GM19240 (cell line): ENCODE measurements around the gene RNF14.
"Not testable (repeated sequence)": the region's sequence is repeated elsewhere in the genome, so short reads cannot be mapped to it uniquely, and the experiment has no call there.

Experiments used
- DNase-seq: peaks from one replicate; pipeline ENCODE4 v3.0.0; 2011; ENCODE audit warnings: low spot score; ENCODE audit not compliant: insufficient read length

Gene RNF14

DNA sequence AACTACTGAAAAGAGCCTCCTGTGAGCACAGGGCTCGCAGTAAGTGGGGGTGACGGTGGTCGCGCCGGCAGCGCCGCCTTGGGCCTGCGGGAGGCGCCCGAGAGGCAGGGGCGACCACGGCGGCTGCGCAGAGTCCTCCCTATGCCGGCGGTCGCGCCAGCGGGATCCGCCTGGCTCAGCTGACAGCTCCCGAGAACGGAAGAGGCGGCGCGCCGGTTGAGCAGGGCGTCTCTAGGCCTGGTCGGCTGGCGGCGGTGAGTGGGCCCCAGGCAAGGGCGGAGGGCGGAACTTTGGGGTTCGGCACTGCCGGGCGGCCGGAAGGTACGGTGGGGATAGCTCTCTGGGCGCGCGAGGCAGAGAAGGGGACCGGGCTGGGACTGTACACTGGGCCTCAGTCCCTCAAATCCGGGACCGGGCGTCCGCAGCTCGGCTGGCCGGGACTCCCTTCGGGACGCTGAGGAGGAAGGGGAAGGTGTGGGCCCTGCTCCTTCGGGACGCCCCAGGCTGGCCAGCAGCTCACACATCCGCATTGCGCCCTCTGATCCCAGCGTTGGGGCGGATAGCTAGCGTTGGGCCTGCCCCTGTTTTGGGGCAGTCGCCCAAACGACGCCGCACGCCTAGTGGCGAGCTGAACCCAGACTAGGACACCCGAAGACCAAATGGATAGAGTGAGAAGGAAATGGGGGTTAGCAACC is at the start of gene RNF14:
TSS of gene RNF14 (plus strand) at position 192 of the 695 bp plus-strand sequence. CDS start 4,484 bp downstream, outside the sequence.
- DNase-seq: peak; percentile 77

GRCh38 chr5:141919218-141920119 is 49.4 kb upstream of the RNF14 start:
- DNase-seq: no peak

DNA sequence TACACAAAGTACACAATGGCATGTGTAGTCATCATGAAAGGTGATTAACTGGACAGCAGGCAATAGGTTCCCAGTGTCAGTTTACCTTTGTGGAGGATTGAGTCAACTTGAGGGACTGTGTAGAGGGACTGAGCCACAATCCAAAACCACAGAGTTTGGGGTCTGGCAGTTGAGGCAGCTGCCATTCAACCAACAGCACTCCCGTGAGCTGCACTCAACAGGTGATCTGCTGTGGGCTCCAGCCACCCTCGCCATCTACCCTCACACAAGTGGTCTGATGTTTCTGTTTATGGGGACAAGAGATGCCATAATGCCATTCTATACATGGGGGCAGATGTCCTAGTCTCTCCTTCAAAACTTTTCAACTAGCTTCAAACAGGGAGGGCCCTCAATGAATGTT is 48.1 kb upstream of the RNF14 start:
- DNase-seq: no peak

- DNase-seq: not testable (repeated sequence)
Observed at GRCh38 chr5:141922827-141923447, 46.0 kb upstream of the RNF14 start.

- DNase-seq: peak; percentile 89
Observed at GRCh38 chr5:141923448-141924313, 45.2 kb upstream of the RNF14 start, which contains the start of gene DELE1. Gene DELE1 (plus strand): TSS chr5:141923871. CDS start chr5:141923942, 71 bp downstream.

DNA sequence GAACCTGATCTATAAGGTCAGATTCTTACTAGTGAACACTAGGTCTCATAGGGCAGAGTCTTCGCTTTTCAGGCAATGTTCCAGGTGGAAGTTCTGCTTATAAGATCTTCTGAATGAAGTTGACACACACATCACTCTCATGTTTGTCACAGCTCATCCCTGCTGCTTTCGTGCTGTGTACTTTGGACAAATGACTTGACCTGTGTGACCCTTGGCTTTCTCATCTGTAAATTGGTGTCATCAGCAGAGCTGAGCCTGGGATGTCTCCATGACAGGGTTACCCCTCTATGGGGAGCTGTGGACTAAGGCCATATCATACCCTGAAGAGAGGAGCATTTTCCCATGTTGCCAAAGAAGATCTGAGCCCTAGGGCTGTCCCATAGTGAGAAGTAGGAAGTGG is 42.5 kb upstream of the RNF14 start:
- DNase-seq: no peak

GRCh38 chr5:141928051-141928450 is 40.9 kb upstream of the RNF14 start:
- no peak for DNase-seq

DNA sequence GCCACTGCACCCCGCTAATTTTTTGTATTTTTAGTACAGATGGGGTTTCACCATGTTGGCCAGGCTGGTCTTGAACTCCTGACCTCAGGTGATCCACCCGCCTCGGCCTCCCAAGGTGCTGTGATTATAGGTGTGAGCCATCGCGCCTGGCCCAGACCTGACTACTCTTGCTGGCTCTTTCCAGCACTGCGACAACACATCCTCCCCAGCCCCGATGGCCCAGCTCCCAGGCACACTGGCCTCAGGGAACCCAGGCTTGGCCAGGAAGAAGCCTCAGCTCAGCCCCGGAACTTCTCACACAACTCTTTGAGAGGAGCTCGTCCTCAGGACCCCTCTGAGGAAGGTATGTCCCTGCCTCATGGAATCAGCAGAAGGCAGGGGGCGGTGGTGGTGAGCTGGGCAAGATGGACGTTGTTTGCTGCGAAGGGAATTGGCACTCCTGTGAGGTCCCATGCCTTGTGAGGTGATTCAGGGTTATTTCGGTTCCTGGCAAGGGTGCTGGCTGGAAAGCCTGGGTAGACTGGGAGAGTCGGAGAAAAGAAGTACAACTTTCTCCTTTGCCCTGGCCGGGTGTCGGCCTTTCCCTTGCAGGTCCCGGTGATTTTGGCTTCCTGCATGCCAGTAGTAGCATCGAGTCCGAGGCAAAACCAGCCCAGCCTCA is 39.4 kb upstream of the RNF14 start:
- no peak for DNase-seq

- DNase-seq: no peak
Observed at GRCh38 chr5:141931694-141932093, 37.2 kb upstream of the RNF14 start.

GRCh38 chr5:141933151-141933550 is 35.8 kb upstream of the RNF14 start:
- DNase-seq: no peak

- DNase-seq: no peak
Observed at GRCh38 chr5:141934099-141934844, 34.6 kb upstream of the RNF14 start.

- no peak for DNase-seq
Observed at GRCh38 chr5:141935538-141935937, 33.4 kb upstream of the RNF14 start.

DNA sequence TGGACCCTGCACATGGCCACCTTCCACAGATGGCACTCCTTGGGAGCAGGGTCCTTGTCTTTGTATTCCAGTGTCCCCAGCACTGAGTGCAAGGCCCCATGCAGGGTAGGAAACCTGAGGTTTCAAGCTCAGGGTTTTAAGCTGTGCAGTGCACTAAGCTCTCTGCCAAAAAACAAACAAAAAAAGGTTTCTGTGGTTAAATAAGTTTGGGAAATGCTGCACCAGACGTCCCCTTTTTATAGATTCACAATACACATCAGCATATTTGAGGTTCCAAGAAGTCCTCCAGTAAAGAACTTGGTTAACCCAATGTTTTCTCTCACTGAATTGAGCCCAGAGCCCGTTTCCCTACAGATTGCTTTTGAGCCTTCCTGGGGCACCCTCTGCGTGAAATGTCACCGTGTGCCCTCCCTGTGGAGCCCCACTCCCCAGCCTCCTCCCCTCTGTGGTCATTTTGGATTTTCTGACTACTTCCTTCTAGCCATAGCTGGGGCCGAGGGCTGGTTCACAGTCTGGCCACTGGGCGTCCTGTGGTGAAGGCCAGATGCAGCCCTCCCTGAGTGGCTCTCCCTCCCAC is 28.1 kb upstream of the RNF14 start:
- no peak for DNase-seq

GRCh38 chr5:141941307-141941706 is 27.6 kb upstream of the RNF14 start:
- no peak for DNase-seq

GRCh38 chr5:141941779-141942178 is 27.1 kb upstream of the RNF14 start:
- no peak for DNase-seq

GRCh38 chr5:141942185-141942857 is 26.6 kb upstream of the RNF14 start:
- no peak for DNase-seq

DNA sequence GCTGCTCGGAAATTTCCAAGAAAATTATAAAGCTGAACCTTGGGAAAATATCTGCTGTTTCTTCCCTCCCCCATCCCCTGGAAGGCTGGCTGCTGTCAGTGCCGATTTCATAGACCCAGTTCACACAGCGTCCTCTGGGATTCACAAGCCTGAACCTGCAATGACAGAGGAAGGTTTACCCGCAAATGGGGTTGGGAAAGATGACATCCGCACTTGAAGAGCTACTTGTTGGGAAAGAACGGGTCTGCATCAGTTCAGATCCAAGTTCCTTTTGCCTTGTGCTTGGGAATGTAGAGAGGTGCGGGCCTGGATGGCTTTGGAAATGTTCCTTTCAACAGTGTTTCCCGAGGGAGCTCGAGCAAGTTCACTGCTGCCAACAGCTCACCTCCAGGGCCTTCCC is 24.8 kb upstream of the RNF14 start:
- no peak for DNase-seq

- DNase-seq: no peak
Observed at GRCh38 chr5:141945511-141946051, 23.3 kb upstream of the RNF14 start.

GRCh38 chr5:141947316-141947715 is 21.6 kb upstream of the RNF14 start:
- no peak for DNase-seq
